A673 (cell line): ENCODE results near the gene TSPAN5. TPM values are rescaled to one million over a fixed set of nuclear protein-coding genes. Genes with fewer than 3 reads are reported as not detected.
A peak's percentile ranks its signal among the peaks of the same experiment; 100 is the strongest.

Source experiments
- BruUV-seq: library from RNA; stranded (reverse); fragments of 400-500 nt; replicated peaks from 2 replicates; lab custom pipeline; 2021; lab: Mats Ljungman, UMichigan
- CTCF ChIA-PET: fragments of 300-600 bp; sonication (Branson Sonifier 250); formaldehyde crosslinking; loops from one replicate; lab custom pipeline; 2022; ENCODE audit warnings: antibody characterized with exemption; lab: Charles Lee
- POLR2A ChIA-PET: fragments of 300-600 bp; sonication (Branson Sonifier 250); formaldehyde crosslinking; loops from one replicate; lab custom pipeline; 2022; ENCODE audit warnings: antibody characterized with exemption; ENCODE audit not compliant: low non-redundant PET; lab: Charles Lee
- DNase-seq: peaks from one replicate; pipeline ENCODE4 v3.0.0-alpha.2; 2015; ENCODE audit warnings: low spot score
- H3K27ac ChIP-seq: fragments of 200-600 bp; sonication (generic); 2 replicates; pipeline ENCODE4 v1.5.1; 2016; ENCODE audit warnings: mixed run types, low read depth, mild to moderate bottlenecking, mixed read lengths, antibody characterized with exemption, low read length; ENCODE audit not compliant: poor library complexity, severe bottlenecking
- H3K27me3 ChIP-seq: fragments of 200-600 bp; sonication (generic); replicated peaks from 2 replicates; pipeline ENCODE4 v1.6.1; 2017; ENCODE audit warnings: mixed run types, low read depth, mild to moderate bottlenecking, mixed read lengths, antibody characterized with exemption, low read length; ENCODE audit not compliant: insufficient read depth, poor library complexity
- H3K36me3 ChIP-seq: fragments of 200-600 bp; sonication (generic); 2 replicates; pipeline ENCODE4 v1.6.1; 2016; ENCODE audit warnings: mixed run types, mild to moderate bottlenecking, mixed read lengths, antibody characterized with exemption, low read length; ENCODE audit not compliant: insufficient read depth, poor library complexity, severe bottlenecking
- H3K4me1 ChIP-seq: fragments of 200-600 bp; sonication (generic); 2 replicates; pipeline ENCODE4 v1.6.1; 2017; ENCODE audit warnings: mixed run types, mild to moderate bottlenecking, mixed read lengths, antibody characterized with exemption, low read length; ENCODE audit not compliant: insufficient read depth, poor library complexity, severe bottlenecking
- H3K4me3 ChIP-seq: fragments of 200-600 bp; sonication (generic); 2 replicates; pipeline ENCODE4 v1.5.1; 2016; ENCODE audit warnings: low read depth, mixed run types, mild to moderate bottlenecking, mixed read lengths, low read length; ENCODE audit not compliant: poor library complexity, severe bottlenecking
- H3K9me3 ChIP-seq: fragments of 200-600 bp; sonication (generic); 2 replicates; pipeline ENCODE4 v1.6.1; 2016; ENCODE audit warnings: mixed run types, low read depth, mild to moderate bottlenecking, mixed read lengths, antibody characterized with exemption, low read length; ENCODE audit not compliant: poor library complexity, severe bottlenecking
- CTCF ChIP-seq: fragments of 300-800, 200-600 bp; sonication (generic); conservative IDR thresholded peaks from 2 replicates; pipeline ENCODE4 v1.5.1; 2017; ENCODE audit warnings: low read depth, mild to moderate bottlenecking, antibody characterized with exemption, low read length, moderate library complexity, mixed read lengths
- EZH2 ChIP-seq: fragments of 200-600 bp; sonication (generic); IDR thresholded peaks from 2 replicates; pipeline ENCODE4 v1.6.1; 2017; ENCODE audit warnings: borderline replicate concordance, low read depth, mild to moderate bottlenecking, mixed read lengths, antibody characterized with exemption, low read length; ENCODE audit not compliant: poor library complexity, severe bottlenecking
- intact Hi-C: fragments of 100-400 bp; cut with micrococcal nuclease; formaldehyde crosslinking; loops from one replicate; pipeline ENCODE4 v1.10.0; 2022; ENCODE audit not compliant: unreplicated experiment
- total RNA-seq: library from RNA; stranded (reverse); gene quantifications from 2 replicates; pipeline ENCODE4 v1.2.3, GENCODE V29; 2021

Gene TSPAN5
- total RNA-seq, 1 experiment from 2014 or later: 15.2 TPM

- POLR2A ChIA-PET: no interaction called here
- peaks cover 7% of the 10 kb centered on the region for H3K4me1 ChIP-seq
- TF ChIP-seq EZH2 (no peak), CTCF (no peak)
- H3K9me3 ChIP-seq: no peaks in the 10 kb centered on the region
- no TSS peak for BruUV-seq
- intact Hi-C loops: no loop called here
- no peak for DNase-seq
- H3K27ac ChIP-seq: no peak overlapping the region
- no peaks in the 10 kb centered on the region for H3K27me3 ChIP-seq
- no peak overlapping the region for H3K4me3 ChIP-seq
- CTCF ChIA-PET: no interaction called here
- no peaks in the 10 kb centered on the region for H3K36me3 ChIP-seq
Measured at GRCh38 chr4:98632258-98632657, 26.2 kb downstream of the TSPAN5 start.

- ChIA-PET POLR2A (no interaction called here), CTCF (no interaction called here)
- BruUV-seq: no TSS peak
- intact Hi-C loops: no loop called here
- DNase-seq: no peak
- Histone ChIP-seq H3K36me3 (no peaks in the 10 kb centered on the region), H3K27me3 (no peaks in the 10 kb centered on the region), H3K4me1 (peaks cover 9% of the 10 kb centered on the region), H3K9me3 (no peaks in the 10 kb centered on the region), H3K27ac (no peak overlapping the region), H3K4me3 (no peak overlapping the region)
- TF ChIP-seq EZH2 (no peak), CTCF (no peak)
Measured at GRCh38 chr4:98631506-98631905, 26.9 kb downstream of the TSPAN5 start.

- no TSS peak for BruUV-seq
- H3K9me3 ChIP-seq: no peaks in the 10 kb centered on the region
- intact Hi-C loops: no loop called here
- DNase-seq: peak; percentile 17
- no peak for TF ChIP-seq EZH2
- TF ChIP-seq CTCF: peak; percentile 42
- CTCF ChIA-PET: no interaction called here
- H3K36me3 ChIP-seq: no peaks in the 10 kb centered on the region
- POLR2A ChIA-PET: no interaction called here
- H3K4me3 ChIP-seq: no peak overlapping the region
- no peaks in the 10 kb centered on the region for H3K27me3 ChIP-seq
- H3K27ac ChIP-seq: no peak overlapping the region
- peaks cover 9% of the 10 kb centered on the region for H3K4me1 ChIP-seq
Measured at GRCh38 chr4:98630737-98631454, 27.5 kb downstream of the TSPAN5 start.
